ENCODE data around the gene PHC2.

DNA sequence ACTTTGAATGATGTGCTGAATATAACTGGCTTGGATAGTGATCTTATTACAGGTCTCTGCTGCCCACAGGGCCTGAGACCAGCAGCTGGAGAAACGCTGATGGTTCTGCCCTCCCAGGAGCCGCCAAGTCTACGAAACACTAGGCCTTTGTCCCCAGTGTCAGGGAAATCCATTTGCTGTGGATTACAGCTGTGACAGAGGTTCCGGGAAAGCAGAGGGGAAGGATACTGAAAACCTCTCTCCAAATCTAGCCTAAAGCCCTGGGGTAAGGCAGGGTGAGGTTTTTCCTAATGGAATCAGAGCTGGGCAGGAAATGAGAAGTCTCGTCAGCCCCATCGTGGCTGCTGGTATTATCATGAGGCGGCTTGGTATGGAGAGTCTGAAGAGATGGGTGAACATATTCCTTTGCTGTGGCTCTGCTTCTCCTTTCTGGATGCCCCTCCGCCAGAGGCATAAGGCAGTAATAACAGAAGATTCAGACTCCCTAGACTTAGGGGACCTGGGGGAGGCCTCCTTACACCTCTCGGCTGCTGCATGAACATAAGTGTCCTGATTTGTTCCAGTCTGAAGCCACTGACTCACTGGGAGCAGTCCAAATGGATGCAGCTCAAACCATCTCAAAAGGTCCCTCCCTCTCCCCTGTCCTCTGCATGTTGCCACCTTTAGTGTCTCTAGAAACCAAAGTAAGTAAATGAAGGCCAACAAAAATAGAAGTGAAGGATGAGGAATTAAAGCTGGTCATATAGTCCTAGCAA, 48.1 kb downstream of the PHC2 start:
- TF ChIP-seq, protein P1, sequence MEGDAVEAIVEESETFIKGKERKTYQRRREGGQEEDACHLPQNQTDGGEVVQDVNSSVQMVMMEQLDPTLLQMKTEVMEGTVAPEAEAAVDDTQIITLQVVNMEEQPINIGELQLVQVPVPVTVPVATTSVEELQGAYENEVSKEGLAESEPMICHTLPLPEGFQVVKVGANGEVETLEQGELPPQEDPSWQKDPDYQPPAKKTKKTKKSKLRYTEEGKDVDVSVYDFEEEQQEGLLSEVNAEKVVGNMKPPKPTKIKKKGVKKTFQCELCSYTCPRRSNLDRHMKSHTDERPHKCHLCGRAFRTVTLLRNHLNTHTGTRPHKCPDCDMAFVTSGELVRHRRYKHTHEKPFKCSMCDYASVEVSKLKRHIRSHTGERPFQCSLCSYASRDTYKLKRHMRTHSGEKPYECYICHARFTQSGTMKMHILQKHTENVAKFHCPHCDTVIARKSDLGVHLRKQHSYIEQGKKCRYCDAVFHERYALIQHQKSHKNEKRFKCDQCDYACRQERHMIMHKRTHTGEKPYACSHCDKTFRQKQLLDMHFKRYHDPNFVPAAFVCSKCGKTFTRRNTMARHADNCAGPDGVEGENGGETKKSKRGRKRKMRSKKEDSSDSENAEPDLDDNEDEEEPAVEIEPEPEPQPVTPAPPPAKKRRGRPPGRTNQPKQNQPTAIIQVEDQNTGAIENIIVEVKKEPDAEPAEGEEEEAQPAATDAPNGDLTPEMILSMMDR (conservative IDR thresholded peaks at IDR 0.05; ENCODE audit: low read length), result no peak
- TF ChIP-seq EZH2phosphoT487 (IDR thresholded peaks at IDR 0.05; ENCODE audit: borderline replicate concordance, low read depth, low read length), result no peak

Data from OCI-LY7 (cell line).